ENCODE data around the gene GNA15.

GRCh38 chr19:3095441-3096191 lies 40.2 kb upstream of the GNA15 start:
- no peak for TF ChIP-seq POLR2A (IDR thresholded peaks at IDR 0.05)
- no peak for TF ChIP-seq CTCF (IDR thresholded peaks at IDR 0.05)
